Measurements from ENCODE around the gene SLC44A2.
A peak's percentile ranks its signal among the peaks of the same experiment; 100 is the strongest.

The SLC44A2 gene

DNA sequence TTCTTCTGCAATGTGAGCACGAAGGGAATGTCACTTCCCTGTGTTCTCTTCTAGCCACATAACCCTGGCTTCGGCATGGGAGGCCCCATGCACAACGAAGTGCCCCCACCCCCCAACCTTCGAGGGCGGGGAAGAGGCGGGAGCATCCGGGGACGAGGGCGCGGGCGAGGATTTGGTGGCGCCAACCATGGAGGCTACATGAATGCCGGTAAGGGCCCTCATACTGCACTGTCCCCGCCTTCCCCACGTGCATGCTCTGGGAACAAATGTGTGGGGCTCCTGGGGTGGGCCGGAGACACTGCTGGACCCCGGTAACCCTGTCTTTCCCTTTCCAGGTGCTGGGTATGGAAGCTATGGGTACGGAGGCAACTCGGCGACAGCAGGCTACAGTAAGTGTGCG is 58.2 kb downstream of the SLC44A2 start:
- H3K4me3 ChIP-seq (ENCODE audit: low read depth, low read length), result no peak overlapping the region
- no peak for DNase-seq (ENCODE audit: low read depth)
- TF ChIP-seq CTCF (IDR thresholded peaks at IDR 0.05; ENCODE audit: low read depth, low read length) (no peak), MYC (IDR thresholded peaks at IDR 0.05; ENCODE audit: low read depth, low read length) (no peak), POLR2A (IDR thresholded peaks at IDR 0.05; ENCODE audit: extremely low read depth, insufficient read length) (no peak), MAX (IDR thresholded peaks at IDR 0.05; ENCODE audit: low read depth, low read length) (no peak)

DNA sequence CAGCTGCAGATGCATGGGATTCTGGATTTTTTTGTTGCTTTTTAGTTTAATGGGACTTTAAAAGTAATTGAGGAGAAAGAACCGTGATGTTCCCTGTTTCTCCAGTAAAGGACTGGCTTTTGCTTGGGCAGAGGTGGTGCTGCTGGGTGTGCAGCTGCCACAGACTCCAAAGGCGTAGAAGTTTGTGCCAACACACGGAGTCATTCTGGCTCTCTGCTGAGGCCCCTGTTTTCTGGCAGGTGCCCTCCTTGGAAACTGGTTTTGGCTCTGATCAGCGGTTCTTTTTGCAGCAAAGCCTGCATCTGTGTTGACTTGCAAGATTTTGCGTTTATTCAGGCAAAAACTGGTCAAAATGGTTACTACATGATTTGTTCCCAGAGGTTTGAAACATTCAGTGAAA is 59.9 kb downstream of the SLC44A2 start:
- no peak overlapping the region for H3K4me3 ChIP-seq (ENCODE audit: low read depth, low read length)
- TF ChIP-seq POLR2A (IDR thresholded peaks at IDR 0.05; ENCODE audit: extremely low read depth, insufficient read length) (peak; percentile 1), CTCF (IDR thresholded peaks at IDR 0.05; ENCODE audit: low read depth, low read length) (no peak), MYC (IDR thresholded peaks at IDR 0.05; ENCODE audit: low read depth, low read length) (no peak)
- no peak for DNase-seq (ENCODE audit: low read depth)

DNA sequence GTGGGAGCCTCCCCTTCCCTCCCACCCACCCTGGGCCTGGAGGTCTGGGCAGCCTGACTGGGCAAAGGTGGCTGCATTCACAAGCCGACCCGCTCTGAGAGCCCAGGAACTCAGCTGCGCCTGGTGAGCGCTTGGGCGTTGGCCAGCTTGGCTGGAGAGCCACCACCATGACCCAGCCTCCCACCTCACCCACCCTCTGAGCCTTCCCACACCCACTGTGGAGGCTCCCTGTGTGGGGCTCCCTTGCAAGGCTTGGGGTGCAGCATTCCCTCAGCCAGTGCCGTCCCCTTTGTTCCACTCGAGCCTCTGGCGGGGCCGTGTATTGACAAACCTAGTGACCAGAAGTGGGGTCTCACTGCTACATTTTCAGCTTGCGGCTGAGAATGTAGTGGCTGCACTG is 60.8 kb downstream of the SLC44A2 start:
- no peak overlapping the region for H3K4me3 ChIP-seq (ENCODE audit: low read depth, low read length)
- TF ChIP-seq MYC (IDR thresholded peaks at IDR 0.05; ENCODE audit: low read depth, low read length), result no peak
- DNase-seq (ENCODE audit: low read depth), result no peak

DNA sequence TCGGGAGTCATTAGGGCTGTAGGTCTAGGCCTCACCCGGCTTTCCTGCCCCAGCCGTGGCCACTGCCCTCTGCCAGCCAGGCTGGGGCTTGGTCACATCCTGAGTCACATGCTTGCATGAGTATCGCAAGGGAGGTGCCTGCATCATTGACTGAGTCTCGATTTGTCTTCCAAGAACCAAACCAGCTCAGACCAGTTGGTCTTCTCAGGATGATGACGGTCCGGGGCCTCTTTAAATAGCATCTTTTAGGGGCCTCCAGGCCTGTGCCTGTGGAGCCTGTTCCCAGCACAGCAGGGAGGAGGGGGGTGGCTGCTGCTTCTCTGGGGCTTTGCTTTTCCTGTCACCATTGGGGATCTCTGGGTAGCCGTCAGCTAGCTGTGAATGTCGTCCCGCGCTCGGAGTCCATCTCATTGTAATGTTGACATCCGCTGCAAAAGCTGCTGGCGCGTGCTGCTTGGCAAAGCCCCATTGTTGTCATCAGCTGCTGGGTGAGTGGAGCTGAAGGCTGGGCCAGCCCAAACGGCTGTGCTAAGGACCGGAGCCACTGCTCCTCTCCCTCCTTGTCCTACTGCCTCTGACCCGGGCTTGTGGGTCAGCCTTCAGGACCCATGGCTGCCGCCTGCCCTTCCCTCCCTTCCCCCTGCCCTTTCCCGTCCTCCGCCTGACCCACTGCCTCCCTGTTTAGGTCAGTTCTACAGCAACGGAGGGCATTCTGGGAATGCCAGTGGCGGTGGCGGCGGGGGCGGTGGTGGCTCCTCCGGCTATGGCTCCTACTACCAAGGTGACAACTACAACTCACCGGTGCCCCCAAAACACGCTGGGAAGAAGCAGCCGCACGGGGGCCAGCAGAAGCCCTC is 61.5 kb downstream of the SLC44A2 start:
- no peak for DNase-seq (ENCODE audit: low read depth)
- H3K4me3 ChIP-seq (ENCODE audit: low read depth, low read length), result no peak overlapping the region
- TF ChIP-seq MAX (IDR thresholded peaks at IDR 0.05; ENCODE audit: low read depth, low read length) (no peak), POLR2A (IDR thresholded peaks at IDR 0.05; ENCODE audit: extremely low read depth, insufficient read length) (no peak), MYC (IDR thresholded peaks at IDR 0.05; ENCODE audit: low read depth, low read length) (no peak), CTCF (IDR thresholded peaks at IDR 0.05; ENCODE audit: low read depth, low read length) (no peak)

GRCh38 chr19:10687518-10688288 is 62.4 kb downstream of the SLC44A2 start:
- TF ChIP-seq MAX (IDR thresholded peaks at IDR 0.05; ENCODE audit: low read depth, low read length) (no peak), MYC (IDR thresholded peaks at IDR 0.05; ENCODE audit: low read depth, low read length) (no peak), POLR2A (IDR thresholded peaks at IDR 0.05; ENCODE audit: extremely low read depth, insufficient read length) (no peak), CTCF (IDR thresholded peaks at IDR 0.05; ENCODE audit: low read depth, low read length) (peak; percentile 5)
- DNase-seq (ENCODE audit: low read depth), result no peak
- no peak overlapping the region for H3K4me3 ChIP-seq (ENCODE audit: low read depth, low read length)

DNA sequence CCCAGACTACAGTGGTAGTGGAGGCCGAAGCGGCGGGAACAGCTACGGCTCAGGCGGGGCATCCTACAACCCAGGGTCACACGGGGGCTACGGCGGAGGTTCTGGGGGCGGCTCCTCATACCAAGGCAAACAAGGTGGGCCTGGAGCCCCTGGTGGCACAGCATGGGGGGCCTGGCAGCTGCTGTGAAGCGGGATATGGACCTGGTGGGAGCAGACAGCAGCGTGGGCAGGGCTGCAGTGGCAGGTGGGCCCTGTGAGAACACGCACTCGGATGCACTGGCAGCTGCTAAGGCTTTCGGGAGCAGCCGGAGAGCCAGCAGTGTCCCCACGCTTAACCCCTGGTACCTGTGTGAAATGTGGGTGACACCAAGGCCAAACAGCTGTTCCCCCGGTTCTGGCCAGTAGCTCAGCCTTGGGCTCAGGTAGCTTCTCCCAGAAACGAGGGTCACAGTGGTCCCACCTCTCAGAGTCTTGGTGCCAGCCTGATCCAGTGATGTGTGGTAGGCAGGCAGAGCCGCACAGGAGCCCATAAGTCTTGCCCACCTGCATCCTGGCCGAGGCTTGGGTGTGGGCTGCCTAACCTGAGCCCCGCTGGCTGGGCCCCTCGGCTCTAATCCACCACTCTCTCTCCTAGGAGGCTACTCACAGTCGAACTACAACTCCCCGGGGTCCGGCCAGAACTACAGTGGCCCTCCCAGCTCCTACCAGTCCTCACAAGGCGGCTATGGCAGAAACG is 63.4 kb downstream of the SLC44A2 start:
- H3K4me3 ChIP-seq (ENCODE audit: low read depth, low read length), result no peak overlapping the region
- TF ChIP-seq MYC (IDR thresholded peaks at IDR 0.05; ENCODE audit: low read depth, low read length), result no peak
- no peak for DNase-seq (ENCODE audit: low read depth)
